ENCODE results near the gene DCUN1D3. TPM values are rescaled to one million over a fixed set of nuclear protein-coding genes. Genes with fewer than 3 reads are reported as not detected.

DCUN1D3 gene
- total RNA-seq, 4 donors from 2014 or later: 10.3 to 13.7 (median 11.8) TPM

DNA sequence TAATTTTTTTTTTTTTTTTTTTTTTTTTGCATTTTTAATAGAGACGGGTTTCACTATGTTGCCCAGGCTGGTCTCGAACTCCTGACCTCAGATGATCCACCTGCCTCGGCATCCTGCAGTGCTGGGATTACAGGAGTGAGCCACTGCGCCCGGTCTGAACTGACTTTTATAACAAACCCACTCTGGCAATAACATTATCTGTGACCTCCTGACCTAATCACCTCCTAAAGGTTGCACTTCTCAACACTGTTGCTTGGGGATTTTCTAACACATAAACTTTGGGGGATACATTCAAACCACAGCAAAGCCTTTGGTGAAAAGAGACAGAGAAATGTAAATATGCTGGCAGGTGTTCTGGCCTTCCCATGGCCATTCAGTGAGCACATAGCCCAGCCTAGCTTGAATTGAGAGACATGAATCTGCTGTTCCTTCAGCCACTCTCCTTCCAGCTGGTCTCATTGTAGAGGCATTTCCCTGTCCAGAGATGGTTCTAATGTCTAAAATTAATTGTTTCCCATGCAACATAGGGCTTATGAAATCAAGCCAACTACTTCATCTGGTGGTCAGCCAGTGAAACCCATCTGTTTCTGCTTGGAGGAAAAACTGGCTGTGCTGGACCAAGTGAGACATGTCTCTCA is 28.7 kb upstream of the DCUN1D3 start:
- 86 to 96% methylated on average over 5 of the region's 5 CpGs for WGBS, 2 donors
- no peaks in the 10 kb centered on the region for H3K9me3 ChIP-seq
- H3K27me3 ChIP-seq: no peaks in the 10 kb centered on the region
- no peak overlapping the region for H3K27ac ChIP-seq
- no peak for DNase-seq
- TF ChIP-seq, protein P1, sequence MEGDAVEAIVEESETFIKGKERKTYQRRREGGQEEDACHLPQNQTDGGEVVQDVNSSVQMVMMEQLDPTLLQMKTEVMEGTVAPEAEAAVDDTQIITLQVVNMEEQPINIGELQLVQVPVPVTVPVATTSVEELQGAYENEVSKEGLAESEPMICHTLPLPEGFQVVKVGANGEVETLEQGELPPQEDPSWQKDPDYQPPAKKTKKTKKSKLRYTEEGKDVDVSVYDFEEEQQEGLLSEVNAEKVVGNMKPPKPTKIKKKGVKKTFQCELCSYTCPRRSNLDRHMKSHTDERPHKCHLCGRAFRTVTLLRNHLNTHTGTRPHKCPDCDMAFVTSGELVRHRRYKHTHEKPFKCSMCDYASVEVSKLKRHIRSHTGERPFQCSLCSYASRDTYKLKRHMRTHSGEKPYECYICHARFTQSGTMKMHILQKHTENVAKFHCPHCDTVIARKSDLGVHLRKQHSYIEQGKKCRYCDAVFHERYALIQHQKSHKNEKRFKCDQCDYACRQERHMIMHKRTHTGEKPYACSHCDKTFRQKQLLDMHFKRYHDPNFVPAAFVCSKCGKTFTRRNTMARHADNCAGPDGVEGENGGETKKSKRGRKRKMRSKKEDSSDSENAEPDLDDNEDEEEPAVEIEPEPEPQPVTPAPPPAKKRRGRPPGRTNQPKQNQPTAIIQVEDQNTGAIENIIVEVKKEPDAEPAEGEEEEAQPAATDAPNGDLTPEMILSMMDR (IDR thresholded peaks at IDR 0.05): no peak
- TF ChIP-seq POLR2A (IDR thresholded peaks at IDR 0.05): no peak
- intact Hi-C loops (cut with DNase I): no loop called here
- no peak overlapping the region for H3K4me3 ChIP-seq (replicated peaks in 1 of 3)
- H3K4me1 ChIP-seq: no peaks in the 10 kb centered on the region
- no peaks in the 10 kb centered on the region for H3K36me3 ChIP-seq

DNA sequence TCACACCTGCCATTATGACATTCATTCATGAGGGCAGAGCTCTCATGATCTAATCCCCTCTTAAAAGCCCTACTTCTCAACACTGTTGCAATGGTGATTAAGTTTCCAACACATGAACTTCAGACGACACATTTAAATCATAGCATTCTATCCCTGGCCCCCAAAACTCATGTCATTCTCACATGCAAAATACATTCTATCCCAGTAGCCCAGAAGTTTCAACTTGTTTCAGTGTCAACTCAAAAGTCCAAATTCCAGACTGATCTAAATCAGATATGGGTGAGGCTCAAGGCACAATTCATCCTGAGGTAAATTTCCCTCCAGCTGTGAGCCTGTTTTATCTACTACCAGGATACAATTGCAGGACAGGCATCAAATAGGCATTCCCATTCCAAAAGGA is 25.6 kb upstream of the DCUN1D3 start:
- no peak for TF ChIP-seq POLR2A (IDR thresholded peaks at IDR 0.05)
- TF ChIP-seq, protein P1 (IDR thresholded peaks at IDR 0.05): no peak
- Histone ChIP-seq H3K27ac (no peak overlapping the region), H3K36me3 (no peaks in the 10 kb centered on the region), H3K9me3 (no peaks in the 10 kb centered on the region), H3K27me3 (no peaks in the 10 kb centered on the region), H3K4me1 (no peaks in the 10 kb centered on the region), H3K4me3 (replicated peaks in 1 of 3) (no peak overlapping the region)
- intact Hi-C loops (cut with DNase I): no loop called here
- 100% methylated on average over 1 of the region's 1 CpG for WGBS, 2 donors
- DNase-seq: no peak

DNA sequence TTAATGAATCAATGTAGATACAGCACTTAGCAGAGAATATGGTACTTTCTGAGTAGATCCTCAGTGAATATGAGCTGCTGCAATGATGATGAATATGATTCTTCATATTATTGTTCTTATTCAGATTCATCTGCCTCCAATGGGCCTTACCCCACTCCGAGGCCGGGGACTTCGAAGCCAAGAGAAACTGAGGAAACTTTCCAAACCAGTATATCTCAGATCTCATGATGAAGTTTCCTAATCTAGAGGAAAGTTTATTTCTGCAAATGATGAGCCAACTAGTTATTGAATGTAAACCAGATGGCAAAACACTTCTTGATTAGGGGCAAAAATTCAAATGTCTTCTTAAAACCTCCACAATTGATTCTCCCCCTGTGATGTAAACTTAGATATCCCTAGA is 23.7 kb upstream of the DCUN1D3 start:
- TF ChIP-seq, protein P1 (IDR thresholded peaks at IDR 0.05): no peak
- TF ChIP-seq POLR2A (IDR thresholded peaks at IDR 0.05): no peak
- Histone ChIP-seq H3K27me3 (no peaks in the 10 kb centered on the region), H3K4me3 (replicated peaks in 1 of 3) (no peak overlapping the region), H3K27ac (no peak overlapping the region), H3K4me1 (no peaks in the 10 kb centered on the region), H3K9me3 (no peaks in the 10 kb centered on the region), H3K36me3 (no peaks in the 10 kb centered on the region)
- no peak for DNase-seq
- intact Hi-C loops (cut with DNase I): no loop called here
- 84 to 92% methylated on average over 3 of the region's 3 CpGs for WGBS, 2 donors

DNA sequence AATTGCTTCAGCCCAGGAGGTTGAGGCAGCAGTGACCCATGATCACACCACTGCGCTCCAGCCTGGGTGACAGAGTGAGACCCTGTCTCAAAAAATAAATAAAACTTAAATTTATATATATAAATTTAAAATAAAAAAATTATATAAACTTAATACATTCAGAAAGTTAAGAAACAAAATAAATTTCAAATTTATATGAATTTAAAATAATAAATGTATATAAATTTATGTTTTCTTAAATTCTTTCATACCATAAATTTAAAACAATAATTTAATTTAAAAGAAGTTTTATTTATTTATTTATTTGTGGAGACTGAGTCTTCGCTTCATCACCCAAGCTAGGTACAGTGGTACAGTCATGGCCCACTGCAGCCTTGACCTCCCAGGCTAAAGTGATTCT is 20.6 kb upstream of the DCUN1D3 start:
- WGBS, 2 donors: 98 to 99% methylated on average over 2 of the region's 2 CpGs
- intact Hi-C loops (cut with DNase I): no loop called here
- Histone ChIP-seq H3K36me3 (no peaks in the 10 kb centered on the region), H3K27me3 (no peaks in the 10 kb centered on the region), H3K4me3 (replicated peaks in 1 of 3) (no peak overlapping the region), H3K9me3 (no peaks in the 10 kb centered on the region), H3K27ac (no peak overlapping the region), H3K4me1 (no peaks in the 10 kb centered on the region)
- TF ChIP-seq, protein P1 (IDR thresholded peaks at IDR 0.05): no peak
- no peak for TF ChIP-seq POLR2A (IDR thresholded peaks at IDR 0.05)
- no peak for DNase-seq

DNA sequence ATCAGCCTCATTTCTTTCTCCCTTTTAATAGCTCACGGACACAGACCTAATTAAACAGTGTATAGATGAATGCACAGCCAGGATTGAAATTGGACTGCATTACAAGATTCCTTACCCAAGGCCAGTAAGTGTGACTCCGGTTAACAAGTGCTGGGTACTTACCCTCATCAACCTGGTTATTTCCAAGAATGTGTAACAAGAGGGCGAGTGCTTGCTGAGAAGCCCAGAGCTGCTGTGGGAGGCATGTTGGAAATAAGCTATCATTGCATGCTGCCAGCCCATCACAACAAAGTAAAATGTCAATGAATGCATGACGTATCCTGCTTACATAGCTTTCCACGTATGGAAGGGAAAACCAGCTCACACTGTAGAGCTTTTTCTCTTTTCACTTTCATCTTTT is 19.9 kb upstream of the DCUN1D3 start:
- TF ChIP-seq POLR2A (IDR thresholded peaks at IDR 0.05): no peak
- H3K9me3 ChIP-seq: no peaks in the 10 kb centered on the region
- H3K36me3 ChIP-seq: no peaks in the 10 kb centered on the region
- H3K4me1 ChIP-seq: no peaks in the 10 kb centered on the region
- H3K4me3 ChIP-seq (replicated peaks in 1 of 3): no peak overlapping the region
- WGBS, 2 donors: 88 to 92% methylated on average over 5 of the region's 5 CpGs
- intact Hi-C loops (cut with DNase I): no loop called here
- DNase-seq: no peak
- H3K27me3 ChIP-seq: no peaks in the 10 kb centered on the region
- no peak overlapping the region for H3K27ac ChIP-seq
